Fibroblast of lung (primary cell): ENCODE results near the gene HLA-B.

Source experiments
- EZH2 ChIP-seq: IDR thresholded peaks from 2 replicates; pipeline ENCODE4 v1.5.1; 2012; ENCODE audit warnings: low read length, control low read depth, mild to moderate bottlenecking; ENCODE audit errors: missing control alignments
- TF ChIP-seq, protein P1 (sequence below), 2 donors: IDR thresholded peaks in 1 of 2; conservative IDR thresholded peaks in 1 of 2; 1 replicate in 1 of 2; 2 replicates in 1 of 2; pipeline ENCODE4 v1.5.1; 2011 to 2012; ENCODE audit warnings: low read length in 2 of 2, control low read depth in 1 of 2, inconsistent platforms in 1 of 2, low read depth in 1 of 2, mild to moderate bottlenecking in 1 of 2

- no peak for TF ChIP-seq EZH2
- TF ChIP-seq, protein P1, sequence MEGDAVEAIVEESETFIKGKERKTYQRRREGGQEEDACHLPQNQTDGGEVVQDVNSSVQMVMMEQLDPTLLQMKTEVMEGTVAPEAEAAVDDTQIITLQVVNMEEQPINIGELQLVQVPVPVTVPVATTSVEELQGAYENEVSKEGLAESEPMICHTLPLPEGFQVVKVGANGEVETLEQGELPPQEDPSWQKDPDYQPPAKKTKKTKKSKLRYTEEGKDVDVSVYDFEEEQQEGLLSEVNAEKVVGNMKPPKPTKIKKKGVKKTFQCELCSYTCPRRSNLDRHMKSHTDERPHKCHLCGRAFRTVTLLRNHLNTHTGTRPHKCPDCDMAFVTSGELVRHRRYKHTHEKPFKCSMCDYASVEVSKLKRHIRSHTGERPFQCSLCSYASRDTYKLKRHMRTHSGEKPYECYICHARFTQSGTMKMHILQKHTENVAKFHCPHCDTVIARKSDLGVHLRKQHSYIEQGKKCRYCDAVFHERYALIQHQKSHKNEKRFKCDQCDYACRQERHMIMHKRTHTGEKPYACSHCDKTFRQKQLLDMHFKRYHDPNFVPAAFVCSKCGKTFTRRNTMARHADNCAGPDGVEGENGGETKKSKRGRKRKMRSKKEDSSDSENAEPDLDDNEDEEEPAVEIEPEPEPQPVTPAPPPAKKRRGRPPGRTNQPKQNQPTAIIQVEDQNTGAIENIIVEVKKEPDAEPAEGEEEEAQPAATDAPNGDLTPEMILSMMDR (conservative IDR thresholded peaks at IDR 0.05 in 1 of 2, IDR thresholded peaks at IDR 0.05 in 1 of 2; ENCODE audit: low read depth in 1 of 2, low read length in 2 of 2), result no peak
Measured at GRCh38 chr6:31368461-31368860, 11.5 kb upstream of the HLA-B start.
